CD14-positive monocyte (primary cell): Measurements from ENCODE around the gene CLASP1. TPM values are rescaled to one million over a fixed set of nuclear protein-coding genes. Genes with fewer than 3 reads are reported as not detected.

ENCODE experiments used
- DNase-seq, 3 donors: peaks; one replicate each; pipeline ENCODE4 v3.0.0-alpha.2; 2011 to 2022
- H2AFZ ChIP-seq: 2 replicates; pipeline ENCODE4 v1.6.0; 2012; ENCODE audit warnings: mild to moderate bottlenecking, low read depth, low read length, inconsistent platforms; ENCODE audit not compliant: insufficient read depth, poor library complexity, severe bottlenecking
- H3K27ac ChIP-seq, 2 donors: 1 replicate in 1 of 2; 2 replicates in 1 of 2; pipeline ENCODE4 v1.5.1; 2012 to 2013; ENCODE audit warnings: low read length in 2 of 2, control low read depth in 1 of 2, inconsistent platforms in 1 of 2, low read depth in 1 of 2, mild to moderate bottlenecking in 1 of 2
- H3K27me3 ChIP-seq, 2 donors: one replicate each; pipeline versions ENCODE4 v1.6.0 to v1.6.1; 2011 to 2013; ENCODE audit warnings: low read length in 2 of 2; ENCODE audit not compliant: control insufficient read depth in 2 of 2, insufficient read depth in 2 of 2
- H3K36me3 ChIP-seq, 2 donors: replicated peaks in 1 of 2; 1 replicate in 1 of 2; 2 replicates in 1 of 2; pipeline versions ENCODE4 v1.5.1 to v1.6.1; 2012 to 2013; ENCODE audit warnings: low read length in 2 of 2, control low read depth in 1 of 2, inconsistent platforms in 1 of 2, mild to moderate bottlenecking in 1 of 2; ENCODE audit not compliant: insufficient read depth in 2 of 2, control insufficient read depth in 1 of 2
- H3K4me1 ChIP-seq, 2 donors: 1 replicate in 1 of 2; 2 replicates in 1 of 2; pipeline versions ENCODE4 v1.5.1 to v1.6.1; 2012 to 2013; ENCODE audit warnings: low read length in 2 of 2, control low read depth in 1 of 2, inconsistent platforms in 1 of 2, mild to moderate bottlenecking in 1 of 2, moderate library complexity in 1 of 2; ENCODE audit not compliant: insufficient read depth in 2 of 2, control insufficient read depth in 1 of 2
- H3K4me2 ChIP-seq: replicated peaks from 2 replicates; pipeline ENCODE3; 2012; ENCODE audit warnings: low read length, moderate library complexity, mild to moderate bottlenecking; ENCODE audit not compliant: poor library complexity, severe bottlenecking; ENCODE audit errors: extremely low read depth
- H3K4me3 ChIP-seq, 3 experiments: fragments of 200-600 bp in 1 of 3; sonication (generic) in 1 of 3; replicated peaks in 1 of 3; 1 replicate in 2 of 3; 2 replicates in 1 of 3; pipeline ENCODE4 v1.5.1; 2011 to 2013; ENCODE audit warnings: low read length in 3 of 3, mild to moderate bottlenecking in 3 of 3, control low read depth in 2 of 3, low read depth in 2 of 3, inconsistent platforms in 1 of 3, moderate library complexity in 1 of 3
- H3K79me2 ChIP-seq: 2 replicates; pipeline ENCODE4 v1.6.0; 2012; ENCODE audit warnings: mild to moderate bottlenecking, control low read depth, inconsistent platforms, low read length, moderate library complexity; ENCODE audit not compliant: insufficient read depth
- H3K9ac ChIP-seq: 2 replicates; pipeline ENCODE4 v1.6.0; 2017; ENCODE audit warnings: low read length, mild to moderate bottlenecking; ENCODE audit not compliant: insufficient read depth, poor library complexity, severe bottlenecking
- H3K9me3 ChIP-seq, 2 donors: replicated peaks in 1 of 2; 1 replicate in 1 of 2; 2 replicates in 1 of 2; pipeline versions ENCODE4 v1.5.1 to v1.6.1; 2012 to 2013; ENCODE audit warnings: low read length in 2 of 2, control low read depth in 1 of 2; ENCODE audit not compliant: control insufficient read depth in 1 of 2, insufficient read depth in 1 of 2
- H4K20me1 ChIP-seq: 2 replicates; pipeline ENCODE4 v1.6.0; 2012; ENCODE audit warnings: mild to moderate bottlenecking, low read length, control low read depth, moderate library complexity; ENCODE audit not compliant: insufficient read depth
- H3K27ac Mint-ChIP-seq, 7 donors: one replicate each; pipeline ENCODE4 v1.8.0; 2020; ENCODE audit warnings: mild to moderate bottlenecking in 7 of 7, mixed read lengths in 7 of 7, moderate library complexity in 6 of 7, inconsistent platforms in 2 of 7
- H3K27me3 Mint-ChIP-seq, 3 donors: one replicate each; pipeline ENCODE4 v1.8.0; 2021 to 2022; ENCODE audit warnings: low read depth in 3 of 3, mild to moderate bottlenecking in 3 of 3, mixed read lengths in 3 of 3, moderate library complexity in 3 of 3, inconsistent platforms in 1 of 3
- H3K36me3 Mint-ChIP-seq, 2 donors: one replicate each; pipeline ENCODE4 v1.8.0; 2020; ENCODE audit warnings: mixed read lengths in 2 of 2, inconsistent platforms in 1 of 2, mild to moderate bottlenecking in 1 of 2
- H3K4me1 Mint-ChIP-seq: one replicate; pipeline ENCODE4 v1.8.0; 2020; ENCODE audit warnings: mild to moderate bottlenecking, mixed read lengths
- H3K4me3 Mint-ChIP-seq, 2 donors: one replicate each; pipeline ENCODE4 v1.8.0; 2020; ENCODE audit warnings: mild to moderate bottlenecking in 2 of 2, mixed read lengths in 2 of 2, moderate library complexity in 1 of 2
- H3K9me3 Mint-ChIP-seq, 7 donors: one replicate each; pipeline ENCODE4 v1.8.0; 2020 to 2022; ENCODE audit warnings: mixed read lengths in 7 of 7, mild to moderate bottlenecking in 6 of 7, moderate library complexity in 6 of 7, inconsistent platforms in 2 of 7
- WGBS: methylation state at CpG from one replicate; pipeline ENCODE4 v1.1.5; 2013; ENCODE audit warnings: missing lambda C conversion rate; ENCODE audit not compliant: insufficient coverage; 5-methylcytosine and 5-hydroxymethylcytosine counted together
- intact Hi-C, 2 donors: fragments of 100-400 bp; cut with micrococcal nuclease; formaldehyde crosslinking; loops; one replicate each; pipeline versions ENCODE4 v1.15.0 to v1.15.1; 2023
- polyA plus RNA-seq, 3 donors: library from polyadenylated mRNA; depleted of rRNA in 1 of 3; unstranded in 2 of 3; stranded (reverse) in 1 of 3; fragments of 300-500 nt in 2 of 3; fragments of >200 nt in 1 of 3; fragmentation: Illumina TruSeq in 2 of 3; gene quantifications; 1 replicate in 2 of 3; 2 replicates in 1 of 3; pipeline ENCODE4 v1.2.3, GENCODE V29; 2012 to 2021
- TF ChIP-seq, protein P1 (sequence below): fragments of 200-600 bp; IDR thresholded peaks from one replicate; pipeline ENCODE4 v1.8.0; 2022; ENCODE audit warnings: antibody characterized with exemption, mild to moderate bottlenecking

The CLASP1 gene
- polyA plus RNA-seq, 3 donors, result 4.8 to 8.1 (median 7.6) TPM

DNA sequence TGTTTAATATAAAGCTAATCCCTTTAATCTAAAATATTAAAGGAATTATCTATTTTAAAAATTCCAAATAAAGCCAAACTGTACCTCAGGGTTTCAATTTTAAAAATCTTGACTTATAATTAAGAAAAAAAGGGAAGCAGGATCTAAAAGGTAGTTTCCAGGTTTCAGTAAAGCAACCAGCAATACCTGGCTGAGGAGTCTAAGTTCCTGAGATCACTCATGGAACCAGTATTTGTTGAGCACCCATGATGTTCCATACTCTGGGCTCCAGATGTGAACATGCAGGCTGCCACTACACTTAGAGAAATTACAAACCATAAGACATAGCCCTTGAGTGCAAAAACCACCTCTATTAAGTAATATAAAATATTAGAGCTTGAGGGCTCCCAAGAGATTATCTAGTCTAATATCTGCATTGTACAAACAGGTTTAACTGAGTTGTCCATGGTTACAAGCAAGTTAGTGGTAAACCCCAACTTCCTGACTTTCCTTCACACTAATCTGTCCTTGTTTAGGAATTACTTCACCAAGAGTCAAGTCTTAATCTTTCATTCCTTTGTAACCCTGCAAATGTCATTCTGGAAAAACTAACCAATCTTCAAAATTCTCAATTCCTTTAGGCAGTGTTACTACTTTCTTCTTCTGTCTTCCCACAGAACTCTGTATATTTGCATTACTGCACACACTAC, 49.2 kb downstream of the CLASP1 start:
- H2AFZ ChIP-seq, result no peak overlapping the region
- no peaks in the 10 kb centered on the region for H3K27me3 Mint-ChIP-seq
- no peak overlapping the region for H3K4me3 Mint-ChIP-seq
- H3K9me3 ChIP-seq, result no peaks in the 10 kb centered on the region
- H3K9me3 Mint-ChIP-seq, result no peaks in the 10 kb centered on the region
- no peak overlapping the region for H3K9ac ChIP-seq
- intact Hi-C loops, result loop anchor here in 1 of 2 donors (5.0 kb wide), 2 partner anchors 47 to 68 kb away; partner anchors contain the start of genes CLASP1 and RNU4ATAC
- H3K27me3 ChIP-seq, result no peaks in the 10 kb centered on the region
- peaks cover 31% of the 10 kb centered on the region for H3K4me1 Mint-ChIP-seq
- peaks cover 18 to 22% of the 10 kb centered on the region in 2 donors for H3K4me1 ChIP-seq
- no peak for DNase-seq
- TF ChIP-seq, protein P1, sequence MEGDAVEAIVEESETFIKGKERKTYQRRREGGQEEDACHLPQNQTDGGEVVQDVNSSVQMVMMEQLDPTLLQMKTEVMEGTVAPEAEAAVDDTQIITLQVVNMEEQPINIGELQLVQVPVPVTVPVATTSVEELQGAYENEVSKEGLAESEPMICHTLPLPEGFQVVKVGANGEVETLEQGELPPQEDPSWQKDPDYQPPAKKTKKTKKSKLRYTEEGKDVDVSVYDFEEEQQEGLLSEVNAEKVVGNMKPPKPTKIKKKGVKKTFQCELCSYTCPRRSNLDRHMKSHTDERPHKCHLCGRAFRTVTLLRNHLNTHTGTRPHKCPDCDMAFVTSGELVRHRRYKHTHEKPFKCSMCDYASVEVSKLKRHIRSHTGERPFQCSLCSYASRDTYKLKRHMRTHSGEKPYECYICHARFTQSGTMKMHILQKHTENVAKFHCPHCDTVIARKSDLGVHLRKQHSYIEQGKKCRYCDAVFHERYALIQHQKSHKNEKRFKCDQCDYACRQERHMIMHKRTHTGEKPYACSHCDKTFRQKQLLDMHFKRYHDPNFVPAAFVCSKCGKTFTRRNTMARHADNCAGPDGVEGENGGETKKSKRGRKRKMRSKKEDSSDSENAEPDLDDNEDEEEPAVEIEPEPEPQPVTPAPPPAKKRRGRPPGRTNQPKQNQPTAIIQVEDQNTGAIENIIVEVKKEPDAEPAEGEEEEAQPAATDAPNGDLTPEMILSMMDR, result no peak
- H3K4me2 ChIP-seq, result no peak overlapping the region
- H3K27ac Mint-ChIP-seq, result peak overlapping the region in 1 of 7 donors; percentile 37
- H3K36me3 Mint-ChIP-seq, result peaks cover 28 to 31% of the 10 kb centered on the region in 2 donors
- H3K27ac ChIP-seq, result peak overlapping the region in 1 of 2 donors; percentile 11
- H3K4me3 ChIP-seq, result no peak overlapping the region
- peaks cover 26% of the 10 kb centered on the region for H4K20me1 ChIP-seq
- peaks cover 87% of the 10 kb centered on the region for H3K79me2 ChIP-seq
- peaks cover 10 to 31% of the 10 kb centered on the region in 2 donors for H3K36me3 ChIP-seq

DNA sequence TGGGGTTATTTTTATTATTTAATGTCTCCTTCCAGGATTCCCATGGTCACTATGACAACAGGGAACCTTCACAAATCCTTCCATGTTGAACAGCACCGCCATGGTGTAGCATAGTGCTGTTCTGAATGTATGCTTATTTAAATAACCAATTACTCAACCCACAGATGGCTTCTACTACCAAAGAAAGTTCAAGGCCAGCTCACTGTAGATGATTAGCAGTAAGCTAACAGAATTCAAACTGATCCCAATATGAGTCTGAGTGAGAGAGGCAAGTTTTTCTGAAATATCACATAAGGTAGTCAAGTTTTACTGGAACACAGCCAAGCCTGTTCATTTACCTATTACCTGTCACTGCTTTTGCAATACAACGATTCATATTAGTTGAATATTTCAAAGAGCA, 51.2 kb downstream of the CLASP1 start:
- no peak overlapping the region for H3K4me3 Mint-ChIP-seq
- Histone ChIP-seq H4K20me1 (peaks cover 23% of the 10 kb centered on the region), H2AFZ (no peak overlapping the region), H3K9me3 (no peaks in the 10 kb centered on the region), H3K4me2 (no peak overlapping the region), H3K79me2 (peaks cover 86% of the 10 kb centered on the region), H3K4me1 (peaks cover 18 to 22% of the 10 kb centered on the region in 2 donors), H3K4me3 (no peak overlapping the region), H3K36me3 (peaks cover 0 to 11% of the 10 kb centered on the region in 2 donors), H3K9ac (no peak overlapping the region), H3K27ac (peak overlapping the region in 1 of 2 donors; percentile 27), H3K27me3 (no peaks in the 10 kb centered on the region)
- no peaks in the 10 kb centered on the region for H3K9me3 Mint-ChIP-seq
- intact Hi-C loops, result loop anchor here in 1 of 2 donors (5.0 kb wide), 2 partner anchors 49 to 66 kb away; partner anchors contain the start of genes CLASP1 and RNU4ATAC
- H3K27ac Mint-ChIP-seq, result no peak overlapping the region
- no peak for DNase-seq
- TF ChIP-seq, protein P1, result no peak
- no peaks in the 10 kb centered on the region for H3K27me3 Mint-ChIP-seq
- no CpG with 5 or more reads among the region's 2 CpGs for WGBS
- H3K4me1 Mint-ChIP-seq, result peaks cover 31% of the 10 kb centered on the region
- peaks cover 18 to 20% of the 10 kb centered on the region in 2 donors for H3K36me3 Mint-ChIP-seq
